MCF 10A (cell line): Measurements from ENCODE around the gene MYL3. TPM values are rescaled to one million over a fixed set of nuclear protein-coding genes. Genes with fewer than 3 reads are reported as not detected.

Experiments
- BruUV-seq: library from RNA; stranded (reverse); fragments of 400-500 nt; replicated peaks from 2 replicates; lab custom pipeline; 2021; lab: Mats Ljungman, UMichigan
- CTCF ChIA-PET: fragments of 300-600 bp; sonication (Branson Sonifier 250); formaldehyde crosslinking; extraction: SDS; loops from one replicate; lab custom pipeline; 2021; ENCODE audit warnings: antibody characterized with exemption, inconsistent platforms; lab: Yijun Ruan, JAX
- POLR2A ChIA-PET: fragments of 300-600, 350-650 bp; sonication (Branson Sonifier 250); formaldehyde crosslinking; extraction: SDS; loops from one replicate; lab custom pipeline; 2020; ENCODE audit warnings: antibody characterized with exemption, inconsistent platforms; lab: Yijun Ruan, JAX
- DNase-seq: peaks from one replicate; pipeline ENCODE4 v3.0.0-alpha.2; 2018; ENCODE audit not compliant: unreplicated experiment
- H3K27ac Mint-ChIP-seq: one replicate; pipeline ENCODE4 v1.8.0; 2022; ENCODE audit warnings: mild to moderate bottlenecking, low read depth, mixed read lengths; ENCODE audit not compliant: unreplicated experiment
- H3K27me3 Mint-ChIP-seq: one replicate; pipeline ENCODE4 v1.8.0; 2022; ENCODE audit warnings: mixed read lengths; ENCODE audit not compliant: insufficient read depth, unreplicated experiment
- H3K36me3 Mint-ChIP-seq: one replicate; pipeline ENCODE4 v1.8.0; 2022; ENCODE audit warnings: mild to moderate bottlenecking, moderate library complexity, mixed read lengths; ENCODE audit not compliant: insufficient read depth, unreplicated experiment
- H3K4me1 Mint-ChIP-seq: one replicate; pipeline ENCODE4 v1.8.0; 2022; ENCODE audit warnings: mixed read lengths; ENCODE audit not compliant: insufficient read depth, unreplicated experiment
- H3K4me3 Mint-ChIP-seq: one replicate; pipeline ENCODE4 v1.8.0; 2022; ENCODE audit warnings: mild to moderate bottlenecking, moderate library complexity, mixed read lengths; ENCODE audit not compliant: unreplicated experiment
- H3K9me3 Mint-ChIP-seq: one replicate; pipeline ENCODE4 v1.8.0; 2022; ENCODE audit warnings: mixed read lengths; ENCODE audit not compliant: unreplicated experiment
- CTCF ChIP-seq: fragments of 200-600 bp; IDR thresholded peaks from one replicate; pipeline ENCODE4 v1.8.0; 2022; ENCODE audit warnings: antibody characterized with exemption, mild to moderate bottlenecking; ENCODE audit not compliant: unreplicated experiment
- intact Hi-C: fragments of 100-400 bp; cut with micrococcal nuclease; formaldehyde crosslinking; loops from 2 replicates; pipeline ENCODE4 v1.14.1; 2022
- total RNA-seq: library from RNA; stranded (reverse); gene quantifications from 2 replicates; pipeline ENCODE4 v1.2.3, GENCODE V29; 2022

MYL3 gene
- total RNA-seq, 1 experiment from 2014 or later, result not detected

GRCh38 chr3:46899151-46900006 lies 36.1 kb upstream of the MYL3 start:
- Mint-ChIP-seq H3K36me3 (no peaks in the 10 kb centered on the region), H3K27me3 (no peaks in the 10 kb centered on the region), H3K27ac (no peak overlapping the region), H3K4me3 (no peak overlapping the region), H3K9me3 (no peaks in the 10 kb centered on the region), H3K4me1 (no peaks in the 10 kb centered on the region)
- CTCF ChIA-PET, result interaction anchor here (1.1 to 3.2 kb wide), 3 partner anchors 10 to 40 kb away, joined by 4 to 19 read pairs (median 10); no protein-coding TSS in a partner anchor
- POLR2A ChIA-PET, result no interaction called here
- DNase-seq, result no peak
- intact Hi-C loops, result loop anchor here (5.0 kb wide), 1 partner anchor 52 kb away; no protein-coding TSS in a partner anchor
- no TSS peak for BruUV-seq
- no peak for TF ChIP-seq CTCF

GRCh38 chr3:46898321-46899150 lies 35.3 kb upstream of the MYL3 start:
- no peak overlapping the region for H3K4me3 Mint-ChIP-seq
- H3K9me3 Mint-ChIP-seq, result no peaks in the 10 kb centered on the region
- H3K4me1 Mint-ChIP-seq, result no peaks in the 10 kb centered on the region

GRCh38 chr3:46897829-46898320 lies 34.6 kb upstream of the MYL3 start:
- Mint-ChIP-seq H3K36me3 (no peaks in the 10 kb centered on the region), H3K9me3 (no peaks in the 10 kb centered on the region), H3K27me3 (no peaks in the 10 kb centered on the region), H3K4me1 (no peaks in the 10 kb centered on the region), H3K4me3 (no peak overlapping the region), H3K27ac (no peak overlapping the region)
- POLR2A ChIA-PET, result no interaction called here
- CTCF ChIA-PET, result interaction anchor here (0.5 to 1.3 kb wide), 4 partner anchors 31 to 254 kb away, joined by 3 to 4 read pairs (median 3); no protein-coding TSS in a partner anchor
- no peak for TF ChIP-seq CTCF
- intact Hi-C loops, result loop anchor here (5.0 kb wide), 1 partner anchor 51 kb away; no protein-coding TSS in a partner anchor
- DNase-seq, result no peak
- no TSS peak for BruUV-seq

More at GRCh38 chr3:46898321-46899150, 35.3 kb upstream of the MYL3 start:
- Mint-ChIP-seq H3K36me3 (no peaks in the 10 kb centered on the region), H3K27me3 (no peaks in the 10 kb centered on the region), H3K27ac (no peak overlapping the region)
- CTCF ChIA-PET, result interaction anchor here (0.5 to 3.2 kb wide), 3 partner anchors 11 to 254 kb away, joined by 3 to 19 read pairs (median 4); no protein-coding TSS in a partner anchor
- BruUV-seq, result no TSS peak
- TF ChIP-seq CTCF, result no peak
- DNase-seq, result no peak
- intact Hi-C loops, result loop anchor here (5.0 kb wide), 1 partner anchor 51 kb away; no protein-coding TSS in a partner anchor
- POLR2A ChIA-PET, result no interaction called here
